ENCODE measurements around the gene G3BP1. TPM values are rescaled to one million over a fixed set of nuclear protein-coding genes. Genes with fewer than 3 reads are reported as not detected.
"Not testable (repeated sequence)": the region's sequence is repeated elsewhere in the genome, so short reads cannot be mapped to it uniquely, and the experiment has no call there.

The G3BP1 gene
- total RNA-seq, 1 donor from 2014 or later = 118 TPM

- TF ChIP-seq, protein P1, sequence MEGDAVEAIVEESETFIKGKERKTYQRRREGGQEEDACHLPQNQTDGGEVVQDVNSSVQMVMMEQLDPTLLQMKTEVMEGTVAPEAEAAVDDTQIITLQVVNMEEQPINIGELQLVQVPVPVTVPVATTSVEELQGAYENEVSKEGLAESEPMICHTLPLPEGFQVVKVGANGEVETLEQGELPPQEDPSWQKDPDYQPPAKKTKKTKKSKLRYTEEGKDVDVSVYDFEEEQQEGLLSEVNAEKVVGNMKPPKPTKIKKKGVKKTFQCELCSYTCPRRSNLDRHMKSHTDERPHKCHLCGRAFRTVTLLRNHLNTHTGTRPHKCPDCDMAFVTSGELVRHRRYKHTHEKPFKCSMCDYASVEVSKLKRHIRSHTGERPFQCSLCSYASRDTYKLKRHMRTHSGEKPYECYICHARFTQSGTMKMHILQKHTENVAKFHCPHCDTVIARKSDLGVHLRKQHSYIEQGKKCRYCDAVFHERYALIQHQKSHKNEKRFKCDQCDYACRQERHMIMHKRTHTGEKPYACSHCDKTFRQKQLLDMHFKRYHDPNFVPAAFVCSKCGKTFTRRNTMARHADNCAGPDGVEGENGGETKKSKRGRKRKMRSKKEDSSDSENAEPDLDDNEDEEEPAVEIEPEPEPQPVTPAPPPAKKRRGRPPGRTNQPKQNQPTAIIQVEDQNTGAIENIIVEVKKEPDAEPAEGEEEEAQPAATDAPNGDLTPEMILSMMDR (conservative IDR thresholded peaks at IDR 0.05; ENCODE audit: low read depth, low read length) = no peak
- no peak overlapping the region for H3K4me3 ChIP-seq (ENCODE audit: low read depth, low read length)
These were observed 75.0 kb downstream of the G3BP1 start for GRCh38 chr5:151846765-151847164.

DNA sequence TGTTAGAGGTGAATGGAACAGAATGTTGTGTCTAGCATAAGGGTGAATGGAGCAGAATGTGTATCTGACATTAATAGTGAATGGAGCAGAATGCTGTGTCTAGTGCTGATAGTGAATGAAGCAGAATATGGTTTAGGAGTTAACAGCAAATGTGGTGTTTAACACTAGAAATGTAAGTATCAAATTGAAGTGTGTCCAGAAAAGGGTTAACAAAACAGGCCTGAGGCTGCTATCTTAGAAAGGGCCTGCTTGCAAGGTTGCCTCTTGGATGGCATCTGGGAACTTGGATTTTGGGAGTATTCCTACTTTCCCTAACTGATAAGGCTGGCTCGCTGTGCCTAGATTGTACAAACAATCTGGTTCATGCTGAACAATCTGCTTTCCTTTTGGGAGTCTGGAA is 76.1 kb downstream of the G3BP1 start:
- DNase-seq (ENCODE audit: low read depth) = no peak
- TF ChIP-seq, protein P1 (conservative IDR thresholded peaks at IDR 0.05; ENCODE audit: low read depth, low read length) = no peak
- H3K4me3 ChIP-seq (ENCODE audit: low read depth, low read length) = no peak overlapping the region

More at GRCh38 chr5:151846765-151847164, 75.0 kb downstream of the G3BP1 start:
- DNase-seq (ENCODE audit: low read depth) = no peak

- no peak for DNase-seq (ENCODE audit: low read depth)
- H3K4me3 ChIP-seq (ENCODE audit: low read depth, low read length) = no peak overlapping the region
- TF ChIP-seq, protein P1 (conservative IDR thresholded peaks at IDR 0.05; ENCODE audit: low read depth, low read length) = no peak
These were observed 83.9 kb downstream of the G3BP1 start for GRCh38 chr5:151855701-151856100.

DNA sequence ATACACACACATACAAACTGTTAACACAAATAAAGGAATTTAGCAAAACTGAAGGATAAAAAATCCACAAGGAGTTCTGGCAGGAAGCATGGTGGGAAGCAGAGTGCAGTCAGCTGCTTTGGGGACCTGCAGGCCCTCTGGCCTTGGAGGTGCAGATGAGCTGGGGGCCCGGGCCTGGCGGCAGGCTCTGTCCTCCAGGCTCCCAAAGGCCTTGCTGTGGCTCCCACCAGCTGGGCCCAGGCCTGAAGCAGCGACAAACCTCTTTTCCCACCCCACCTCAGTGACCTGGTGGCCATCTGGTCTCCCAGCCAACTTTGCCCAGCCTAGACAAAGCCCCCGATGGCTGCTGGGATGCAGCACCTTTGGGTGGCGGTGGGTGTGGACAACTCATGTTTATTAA is 85.1 kb downstream of the G3BP1 start:
- TF ChIP-seq, protein P1 (conservative IDR thresholded peaks at IDR 0.05; ENCODE audit: low read depth, low read length) = no peak
- DNase-seq (ENCODE audit: low read depth) = no peak
- H3K4me3 ChIP-seq (ENCODE audit: low read depth, low read length) = no peak overlapping the region

GRCh38 chr5:151860867-151861266 is 89.1 kb downstream of the G3BP1 start:
- not testable (repeated sequence) for H3K4me3 ChIP-seq (ENCODE audit: low read depth, low read length); DNase-seq (ENCODE audit: low read depth)

Other genes starting within 250 kb of the G3BP1 start
- gene FAT2, start 180.6 kb upstream of the G3BP1 start, total RNA-seq = under 0.01 and 0.07 TPM in 2 replicates
- 165 and 199 TPM in 2 replicates for gene SPARC, start 85.0 kb upstream of the G3BP1 start, total RNA-seq
- 146 and 222 TPM in 2 replicates for gene ATOX1, start 13.3 kb upstream of the G3BP1 start, total RNA-seq
- gene GLRA1, start 152.9 kb downstream of the G3BP1 start, total RNA-seq = not detected in 2 replicates